IPS DF 4.7 (cell line): ENCODE measurements around the gene ETS1.
A peak's percentile ranks its signal among the peaks of the same experiment; 100 is the strongest.

Experiments used
- DNase-seq: peaks from one replicate; pipeline ENCODE4 v3.0.0-alpha.2; 2013; ENCODE audit warnings: low spot score; ENCODE audit errors: extremely low read depth

ETS1 gene

GRCh38 chr11:128594226-128594625, 6.9 kb upstream of the ETS1 start:
- no peak for DNase-seq

- DNase-seq, result no peak
Measured at GRCh38 chr11:128593281-128593680, 5.9 kb upstream of the ETS1 start.

GRCh38 chr11:128592454-128592853, 5.1 kb upstream of the ETS1 start:
- no peak for DNase-seq

- no peak for DNase-seq
Measured at GRCh38 chr11:128590587-128590986, 3.2 kb upstream of the ETS1 start.

- DNase-seq, result no peak
Measured at GRCh38 chr11:128589998-128590397, 2.6 kb upstream of the ETS1 start.

GRCh38 chr11:128588093-128588492, 735 bp upstream of the ETS1 start:
- DNase-seq, result no peak

- no peak for DNase-seq
Measured at GRCh38 chr11:128586689-128587088, 669 bp downstream of the ETS1 start.

- no peak for DNase-seq
Measured at GRCh38 chr11:128585498-128586238, 1.7 kb downstream of the ETS1 start.

- no peak for DNase-seq
Measured at GRCh38 chr11:128584253-128584652, 3.1 kb downstream of the ETS1 start.

GRCh38 chr11:128582496-128583366, 4.6 kb downstream of the ETS1 start:
- DNase-seq, result peak; percentile 76

- no peak for DNase-seq
Measured at GRCh38 chr11:128581561-128582272, 5.6 kb downstream of the ETS1 start.

- DNase-seq, result no peak
Measured at GRCh38 chr11:128580612-128581011, 6.7 kb downstream of the ETS1 start.

GRCh38 chr11:128579798-128580504, 7.4 kb downstream of the ETS1 start:
- no peak for DNase-seq

- DNase-seq, result no peak
Measured at GRCh38 chr11:128576555-128576954, 10.8 kb downstream of the ETS1 start.

GRCh38 chr11:128575961-128576350, 11.4 kb downstream of the ETS1 start:
- no peak for DNase-seq

GRCh38 chr11:128575174-128575960, 12.0 kb downstream of the ETS1 start:
- DNase-seq, result no peak

- DNase-seq, result no peak
Measured at GRCh38 chr11:128574576-128575011, 12.8 kb downstream of the ETS1 start.

GRCh38 chr11:128573638-128574037, 13.7 kb downstream of the ETS1 start:
- no peak for DNase-seq

GRCh38 chr11:128572965-128573364, 14.4 kb downstream of the ETS1 start:
- no peak for DNase-seq

GRCh38 chr11:128570632-128571031, 16.7 kb downstream of the ETS1 start:
- DNase-seq, result no peak

- DNase-seq, result no peak
Measured at GRCh38 chr11:128569291-128569690, 18.1 kb downstream of the ETS1 start.
